Measurements from ENCODE around the gene DMTF1.
"Not testable (repeated sequence)": the region's sequence is repeated elsewhere in the genome, so short reads cannot be mapped to it uniquely, and the experiment has no call there.

Gene DMTF1

GRCh38 chr7:87199700-87200450 lies 47.6 kb downstream of the DMTF1 start:
- DNase-seq (ENCODE audit: low read depth in 2 of 2) = no peak

DNA sequence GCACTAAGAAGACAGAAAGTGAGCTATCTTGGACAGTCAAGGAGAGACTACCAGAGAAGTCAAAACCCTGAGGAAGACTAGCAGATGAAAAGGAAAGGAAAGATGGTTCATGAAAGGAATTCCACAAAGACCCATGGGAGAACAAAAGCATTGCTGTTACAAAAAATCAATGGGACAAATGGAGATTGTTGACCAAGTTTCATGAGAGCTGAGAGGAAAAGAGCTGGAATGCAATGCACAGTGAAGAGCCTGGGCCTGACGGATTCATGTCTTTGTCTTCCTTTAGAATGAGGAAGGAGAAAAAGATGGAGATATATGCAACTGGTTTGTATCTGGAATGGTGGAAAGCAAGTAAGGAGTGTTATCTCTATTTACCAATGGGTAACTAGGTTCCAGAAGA lies 50.0 kb downstream of the DMTF1 start:
- DNase-seq (ENCODE audit: low read depth in 2 of 2) = no peak

GRCh38 chr7:87202705-87203104 lies 50.5 kb downstream of the DMTF1 start:
- DNase-seq (ENCODE audit: low read depth in 2 of 2) = no peak

GRCh38 chr7:87203929-87204328 lies 51.7 kb downstream of the DMTF1 start:
- DNase-seq (ENCODE audit: low read depth in 2 of 2) = not testable (repeated sequence)

GRCh38 chr7:87204933-87205332 lies 52.7 kb downstream of the DMTF1 start:
- no peak for DNase-seq (ENCODE audit: low read depth in 2 of 2)

DNA sequence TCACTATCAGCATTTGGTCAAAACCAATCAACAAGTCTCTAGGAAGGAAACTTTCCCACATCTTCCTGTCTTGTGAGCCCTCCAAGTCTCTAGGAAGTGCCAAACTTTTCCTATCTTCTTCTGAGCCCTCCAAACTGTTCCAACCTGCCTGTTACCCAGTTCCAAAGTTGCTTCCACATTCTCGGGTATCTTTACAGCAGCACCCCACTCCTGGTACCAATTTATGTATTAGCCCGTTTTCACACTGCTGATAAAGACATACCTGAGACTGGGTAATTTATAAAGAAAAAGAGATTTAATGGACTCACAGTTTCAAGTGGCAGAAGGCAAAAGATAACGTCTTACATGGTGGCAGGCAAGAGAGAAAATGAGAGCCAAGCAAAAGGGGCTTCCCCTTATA lies 53.4 kb downstream of the DMTF1 start:
- not testable (repeated sequence) for DNase-seq (ENCODE audit: low read depth in 2 of 2)

- no peak for DNase-seq (ENCODE audit: low read depth in 2 of 2)
Observed at GRCh38 chr7:87206361-87206760, 54.1 kb downstream of the DMTF1 start.

GRCh38 chr7:87209295-87209924 lies 57.2 kb downstream of the DMTF1 start:
- no peak for DNase-seq (ENCODE audit: low read depth in 2 of 2)

DNA sequence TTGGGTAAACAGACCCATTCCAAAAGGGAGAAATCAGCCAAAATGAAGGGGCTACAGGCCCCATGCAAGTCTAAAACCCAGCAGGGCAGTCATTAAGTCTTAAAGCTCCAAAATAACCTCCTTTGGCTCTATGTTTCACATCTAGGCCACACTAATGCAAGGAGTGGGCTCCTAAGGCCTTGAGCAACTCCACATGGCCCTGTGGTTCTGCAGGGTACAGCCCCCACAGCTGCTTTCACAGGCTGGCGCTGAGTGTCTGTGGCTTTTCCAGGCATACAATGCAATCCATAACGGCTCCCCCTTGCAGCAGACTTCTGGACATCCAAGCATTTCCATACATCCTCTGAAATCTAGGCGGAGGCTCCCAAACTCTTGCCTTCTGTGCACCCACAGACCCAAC lies 58.3 kb downstream of the DMTF1 start:
- no peak for DNase-seq (ENCODE audit: low read depth in 2 of 2)

DNA sequence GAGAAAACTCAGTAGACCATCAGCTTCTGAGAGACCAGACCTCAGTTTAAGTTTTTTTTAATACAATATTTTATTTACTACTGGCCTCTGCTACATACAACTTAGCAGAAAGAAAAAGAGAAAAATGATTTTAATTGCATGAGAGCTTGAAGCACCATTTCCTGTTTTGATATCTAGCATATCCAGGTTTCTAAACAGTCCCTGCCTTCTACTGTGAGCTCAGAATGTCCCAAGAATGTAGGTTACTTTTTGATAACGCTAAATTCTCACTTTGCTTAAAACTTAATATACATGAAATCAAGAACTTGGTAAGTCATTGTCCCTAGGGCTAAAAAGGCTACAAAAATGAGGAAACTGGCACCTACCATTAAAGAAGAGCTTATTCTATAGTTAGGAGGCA lies 60.2 kb downstream of the DMTF1 start:
- DNase-seq (ENCODE audit: low read depth in 2 of 2) = no peak

GRCh38 chr7:87213252-87213651 lies 61.0 kb downstream of the DMTF1 start:
- no peak for DNase-seq (ENCODE audit: low read depth in 2 of 2)

- no peak for DNase-seq (ENCODE audit: low read depth in 2 of 2)
Observed at GRCh38 chr7:87213811-87214210, 61.6 kb downstream of the DMTF1 start.

- no peak for DNase-seq (ENCODE audit: low read depth in 2 of 2)
Observed at GRCh38 chr7:87215046-87215445, 62.8 kb downstream of the DMTF1 start.

GRCh38 chr7:87216701-87217508 lies 64.7 kb downstream of the DMTF1 start:
- peak; percentile 22 to 38 for DNase-seq (ENCODE audit: low read depth in 2 of 2)

- DNase-seq (ENCODE audit: low read depth in 2 of 2) = no peak
Observed at GRCh38 chr7:87217983-87218653, 65.9 kb downstream of the DMTF1 start.

GRCh38 chr7:87218796-87219544 lies 66.7 kb downstream of the DMTF1 start:
- DNase-seq (ENCODE audit: low read depth in 2 of 2) = no peak

DNA sequence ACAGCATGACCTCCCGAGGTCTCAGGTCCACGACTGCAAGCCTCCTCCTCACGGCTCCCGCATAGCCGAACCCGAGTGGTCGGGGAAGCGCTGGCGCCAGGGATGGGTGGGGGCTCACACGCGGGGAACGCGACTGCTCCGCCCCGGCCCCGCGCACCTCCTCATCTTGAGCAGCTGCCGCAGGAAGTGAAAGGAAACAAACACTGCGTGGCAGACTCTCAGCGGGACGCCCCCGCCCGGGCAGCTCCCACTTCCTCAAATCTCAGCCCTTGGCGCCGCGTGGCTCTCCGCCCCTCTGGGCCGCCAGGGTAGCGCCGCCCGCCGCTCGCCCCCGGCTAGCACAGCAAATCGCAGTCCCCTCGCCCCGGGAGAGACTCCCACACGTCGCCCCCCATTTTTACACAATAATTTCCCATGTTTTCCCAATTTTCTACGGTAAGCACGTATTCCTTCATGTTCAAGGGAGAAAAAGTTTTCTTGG lies 67.3 kb downstream of the DMTF1 start, which contains the start of gene TMEM243:
Gene TMEM243 (minus strand): TSS at position 188 of the 481 bp plus-strand sequence. CDS start 229 bp downstream, outside the sequence.
- DNase-seq (ENCODE audit: low read depth in 2 of 2) = peak; percentile 69 to 70

GRCh38 chr7:87220026-87220733 lies 67.9 kb downstream of the DMTF1 start:
- DNase-seq (ENCODE audit: low read depth in 2 of 2) = peak; percentile 78 to 80

DNA sequence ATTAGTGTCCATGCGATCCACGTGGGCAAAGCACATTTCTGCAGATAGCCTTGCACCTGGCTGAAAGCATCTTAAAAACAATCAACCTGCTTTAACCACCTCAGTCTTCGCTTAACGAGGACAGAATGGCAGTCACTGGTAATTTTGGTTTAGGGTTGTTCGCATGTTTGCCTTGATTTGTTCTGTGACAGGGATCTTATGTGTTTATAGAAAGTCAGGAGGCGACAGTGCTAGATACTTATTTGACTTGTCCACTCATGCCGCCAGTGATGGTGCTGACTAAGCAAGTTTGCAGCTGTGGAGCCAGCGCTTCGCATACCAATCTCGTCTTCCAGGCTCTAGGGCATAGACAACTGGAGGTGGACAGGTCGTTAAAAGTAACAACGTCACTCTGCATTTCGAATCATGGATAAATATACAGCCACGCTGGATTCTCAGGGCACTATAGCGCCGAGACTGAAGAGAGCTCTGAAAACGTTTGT lies 68.5 kb downstream of the DMTF1 start:
- DNase-seq (ENCODE audit: low read depth in 2 of 2) = no peak

DNA sequence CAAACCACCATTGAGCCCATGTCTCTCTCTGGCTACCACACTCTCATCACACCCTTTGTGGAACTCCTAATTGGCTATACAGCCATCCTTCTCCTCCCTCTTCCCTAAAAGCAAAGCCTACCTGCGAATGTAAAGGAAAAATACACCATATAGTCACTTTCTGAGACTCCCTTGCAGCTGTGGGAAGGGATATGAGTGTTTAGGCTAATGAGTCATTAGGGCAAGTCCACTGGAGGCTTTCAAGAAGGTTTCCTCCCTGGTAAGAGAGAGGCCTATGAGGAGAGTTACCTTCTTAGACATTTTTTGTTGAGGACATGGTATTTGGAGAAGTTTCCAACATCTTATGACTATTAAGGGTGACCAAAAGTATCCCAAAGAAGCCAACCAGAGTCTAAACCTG lies 71.4 kb downstream of the DMTF1 start:
- no peak for DNase-seq (ENCODE audit: low read depth in 2 of 2)
